Mesodermal cell (in vitro differentiated cells): ENCODE data around the gene LUC7L2.
"Not testable (repeated sequence)": the region's sequence is repeated elsewhere in the genome, so short reads cannot be mapped to it uniquely, and the experiment has no call there.

Source experiments
- H3K27ac ChIP-seq: 2 replicates; pipeline ENCODE4 v1.7.0; 2013; ENCODE audit warnings: mild to moderate bottlenecking, low read depth, low read length, moderate library complexity; ENCODE audit not compliant: severe bottlenecking
- H3K36me3 ChIP-seq: 2 replicates; pipeline ENCODE4 v1.7.1; 2013; ENCODE audit warnings: mild to moderate bottlenecking, low read length, moderate library complexity; ENCODE audit not compliant: control insufficient read depth, insufficient read depth
- H3K4me1 ChIP-seq: one replicate; pipeline ENCODE4 v1.7.1; 2013; ENCODE audit warnings: mild to moderate bottlenecking, low read length; ENCODE audit not compliant: insufficient read depth, control insufficient read depth, poor library complexity, severe bottlenecking
- H3K4me3 ChIP-seq: 2 replicates; pipeline ENCODE4 v1.7.0; 2013; ENCODE audit warnings: low read length, control low read depth, mild to moderate bottlenecking; ENCODE audit not compliant: insufficient read depth, poor library complexity, severe bottlenecking; ENCODE audit errors: extremely low read depth
- H3K9me3 ChIP-seq: 2 replicates; pipeline ENCODE4 v1.7.1; 2013; ENCODE audit warnings: mild to moderate bottlenecking, low read length, moderate library complexity; ENCODE audit not compliant: control insufficient read depth
- WGBS, 2 experiments: methylation state at CpG; one replicate each; pipeline ENCODE4 v1.1.5; 2013; ENCODE audit warnings: missing lambda C conversion rate in 2 of 2; ENCODE audit not compliant: insufficient coverage in 2 of 2; 5-methylcytosine and 5-hydroxymethylcytosine counted together

The LUC7L2 gene

DNA sequence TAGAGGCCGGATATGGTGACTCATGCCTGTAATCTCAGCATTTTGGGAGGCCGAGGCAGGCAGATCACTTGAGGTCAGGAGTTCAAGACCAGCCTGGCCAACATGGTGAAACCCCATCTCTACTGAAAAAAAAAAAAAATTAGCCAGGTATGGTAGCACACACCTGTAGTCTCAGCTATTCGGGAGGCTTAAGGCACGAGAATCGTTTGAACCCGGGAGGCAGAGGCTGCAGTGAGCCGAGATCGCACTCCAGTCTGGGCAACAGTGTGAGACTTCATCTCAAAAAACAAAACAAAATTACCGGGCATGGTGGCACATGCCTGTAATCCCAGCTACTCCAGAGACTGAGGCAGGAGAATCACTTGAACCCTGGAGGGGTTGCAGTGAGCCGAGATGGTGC, 66.0 kb downstream of the LUC7L2 start:
- H3K4me3 ChIP-seq, H3K4me1 ChIP-seq, H3K27ac ChIP-seq, H3K9me3 ChIP-seq: not testable (repeated sequence)
- WGBS, 2 experiments: 90 to 99% methylated on average over 6 to 8 of the region's 10 CpGs
- peaks cover 54% of the 10 kb centered on the region for H3K36me3 ChIP-seq

DNA sequence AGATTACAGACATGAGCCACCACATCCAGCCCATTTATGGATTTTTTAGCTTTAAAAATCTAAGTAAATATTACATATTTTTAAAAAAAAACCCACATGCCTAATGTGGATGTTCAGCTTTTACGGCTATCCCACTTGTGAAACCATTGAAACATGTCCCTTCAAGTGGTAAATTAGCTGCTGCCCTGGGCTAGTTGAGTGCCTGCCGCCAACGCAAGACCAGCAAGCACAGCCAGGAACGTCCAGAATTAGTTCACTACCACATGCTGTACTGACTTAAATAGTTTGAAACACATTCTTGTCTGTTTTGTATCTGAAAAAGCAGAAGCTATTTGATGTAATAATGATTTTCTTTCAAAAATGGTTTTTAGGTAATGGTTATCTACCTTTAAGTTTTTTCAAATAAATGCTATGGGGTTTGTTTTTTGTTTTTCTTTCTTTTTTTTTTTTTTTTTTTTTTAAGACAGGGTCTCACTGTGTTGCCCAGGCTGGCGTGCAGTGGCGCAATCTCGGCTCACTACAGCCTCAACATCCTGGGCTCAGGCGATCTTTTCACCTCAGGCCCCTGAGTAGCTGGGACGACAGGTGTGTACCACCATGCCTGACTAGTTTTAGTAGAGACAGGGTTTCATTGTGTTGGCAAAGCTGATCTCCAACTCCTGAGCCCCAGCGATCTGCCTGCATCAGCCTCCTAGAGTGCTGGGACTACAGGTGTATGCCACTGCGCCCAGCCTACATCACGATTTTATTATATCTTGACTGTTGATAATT, 66.7 kb downstream of the LUC7L2 start:
- H3K9me3 ChIP-seq: no peaks in the 10 kb centered on the region
- H3K4me1 ChIP-seq: peaks cover 5% of the 10 kb centered on the region
- H3K36me3 ChIP-seq: peaks cover 50% of the 10 kb centered on the region
- H3K27ac ChIP-seq: no peak overlapping the region
- WGBS, 2 experiments: 95 to 96% methylated on average over 7 to 8 of the region's 12 CpGs
- no peak overlapping the region for H3K4me3 ChIP-seq

DNA sequence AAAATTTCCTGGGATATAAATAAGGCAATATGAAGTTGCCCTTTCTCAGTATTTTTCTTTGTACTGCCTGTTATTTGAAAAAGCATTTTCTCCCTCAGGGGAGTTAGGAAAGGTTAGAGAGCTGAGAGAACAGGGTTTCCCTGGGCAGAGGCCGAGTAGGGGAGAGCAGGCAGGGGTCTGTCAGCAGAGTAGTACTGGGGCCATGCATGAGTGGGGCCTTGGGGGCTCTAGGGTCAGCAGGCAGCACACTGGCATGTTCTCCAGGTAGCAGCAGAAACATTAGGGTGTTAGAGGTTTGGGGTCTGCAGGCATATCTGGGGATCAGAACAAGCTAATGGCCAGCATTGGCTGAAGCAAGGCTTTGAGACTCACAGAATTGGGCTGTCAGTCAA, 67.3 kb downstream of the LUC7L2 start:
- Histone ChIP-seq H3K4me3 (no peak overlapping the region), H3K36me3 (peaks cover 45% of the 10 kb centered on the region), H3K4me1 (peaks cover 6% of the 10 kb centered on the region), H3K27ac (no peak overlapping the region), H3K9me3 (no peaks in the 10 kb centered on the region)
- 88 to 100% methylated on average over 1 of the region's 1 CpG for whole genome bisulfite sequencing, 2 experiments

DNA sequence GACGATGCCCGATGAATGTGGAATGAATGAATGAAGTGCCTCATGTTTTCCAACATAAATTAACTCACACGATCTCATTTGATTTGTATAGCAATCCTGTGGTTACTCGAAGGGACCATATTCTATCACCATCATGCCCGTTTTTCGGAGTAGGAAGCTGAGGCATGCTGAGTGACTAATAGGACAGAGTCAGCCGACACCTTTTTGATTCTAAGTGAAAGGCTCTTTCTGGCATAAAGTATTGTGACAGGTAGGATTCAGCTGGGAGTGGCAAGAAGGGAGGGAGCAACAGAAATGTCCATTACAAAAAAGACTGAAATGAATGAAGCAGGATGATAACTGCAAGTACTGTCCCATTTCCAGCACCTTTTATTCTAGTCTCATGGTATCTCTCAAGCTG, 68.1 kb downstream of the LUC7L2 start:
- Histone ChIP-seq H3K27ac (no peak overlapping the region), H3K36me3 (peaks cover 37% of the 10 kb centered on the region), H3K9me3 (no peaks in the 10 kb centered on the region), H3K4me1 (peaks cover 6% of the 10 kb centered on the region), H3K4me3 (no peak overlapping the region)
- 98 to 100% methylated on average over 3 to 7 of the region's 7 CpGs for WGBS, 2 experiments

DNA sequence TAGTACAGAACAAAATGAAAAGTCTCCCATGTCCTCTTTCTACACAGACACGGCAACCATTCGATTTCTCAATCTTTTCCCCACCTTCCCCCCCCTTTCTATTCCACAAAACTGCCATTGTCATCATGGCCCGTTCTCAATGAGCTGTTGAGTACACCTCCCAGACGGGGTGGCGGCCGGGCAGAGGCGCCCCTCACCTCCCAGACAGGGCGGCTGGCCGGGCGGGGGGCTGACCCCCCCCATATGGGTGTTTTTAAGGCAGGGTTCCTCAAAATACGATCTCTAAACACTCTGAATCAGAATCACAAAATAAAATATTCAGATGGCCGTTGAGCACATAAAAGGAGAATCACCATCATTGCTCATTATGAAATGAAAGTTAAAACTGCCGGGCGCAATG, 70.0 kb downstream of the LUC7L2 start:
- not testable (repeated sequence) for H3K27ac ChIP-seq, H3K4me3 ChIP-seq, H3K9me3 ChIP-seq
- WGBS, 2 experiments: 90 to 96% methylated on average over 2 to 8 of the region's 14 CpGs
- peaks cover 11% of the 10 kb centered on the region for H3K4me1 ChIP-seq
- H3K36me3 ChIP-seq: peaks cover 22% of the 10 kb centered on the region

DNA sequence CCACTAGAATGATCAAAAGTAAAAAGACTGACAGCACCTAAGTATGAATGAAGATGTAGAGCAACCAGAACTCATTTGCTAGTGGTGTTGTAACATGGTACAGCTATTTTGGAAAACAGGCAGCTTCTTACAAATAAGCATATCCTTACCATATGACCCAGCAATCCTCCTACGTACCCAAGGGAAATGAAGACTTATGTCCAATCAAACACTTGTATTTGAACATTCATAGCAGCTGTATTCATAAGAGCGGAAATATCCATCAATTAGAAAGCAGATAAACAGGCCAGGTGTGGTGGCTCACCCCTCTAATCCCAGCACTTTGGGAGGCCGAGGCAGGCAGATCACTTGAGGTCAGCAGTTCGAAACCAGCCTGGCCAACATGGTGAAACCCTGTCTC, 70.7 kb downstream of the LUC7L2 start:
- H3K9me3 ChIP-seq: no peaks in the 10 kb centered on the region
- H3K27ac ChIP-seq: no peak overlapping the region
- 77 to 100% methylated on average over 1 to 4 of the region's 4 CpGs for WGBS, 2 experiments
- peaks cover 22% of the 10 kb centered on the region for H3K36me3 ChIP-seq
- H3K4me3 ChIP-seq: no peak overlapping the region
- H3K4me1 ChIP-seq: peaks cover 11% of the 10 kb centered on the region

DNA sequence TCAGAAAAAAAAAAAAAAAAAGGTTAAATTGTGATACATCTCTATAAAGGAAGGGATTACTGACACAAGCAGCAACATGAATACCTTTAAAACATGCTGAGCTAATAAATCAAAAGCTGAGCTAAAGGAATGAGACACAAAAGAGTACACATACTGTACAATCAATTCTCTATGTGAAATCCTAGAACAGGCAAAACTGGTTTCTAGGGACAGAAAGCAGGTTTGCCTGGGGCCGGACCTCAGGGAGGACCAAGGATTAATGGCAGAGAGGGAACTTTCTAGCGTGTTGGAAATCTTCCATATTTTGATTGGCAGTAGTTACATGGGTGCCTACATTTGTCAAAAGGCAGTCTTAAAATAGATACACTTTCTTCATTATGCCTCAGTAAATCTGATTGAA, 71.3 kb downstream of the LUC7L2 start:
- H3K36me3 ChIP-seq: peaks cover 20% of the 10 kb centered on the region
- H3K27ac ChIP-seq: peak overlapping the region; percentile 45
- H3K9me3 ChIP-seq: no peaks in the 10 kb centered on the region
- 71 to 100% methylated on average over 1 of the region's 2 CpGs for WGBS, 2 experiments
- peaks cover 11% of the 10 kb centered on the region for H3K4me1 ChIP-seq
- H3K4me3 ChIP-seq: no peak overlapping the region

DNA sequence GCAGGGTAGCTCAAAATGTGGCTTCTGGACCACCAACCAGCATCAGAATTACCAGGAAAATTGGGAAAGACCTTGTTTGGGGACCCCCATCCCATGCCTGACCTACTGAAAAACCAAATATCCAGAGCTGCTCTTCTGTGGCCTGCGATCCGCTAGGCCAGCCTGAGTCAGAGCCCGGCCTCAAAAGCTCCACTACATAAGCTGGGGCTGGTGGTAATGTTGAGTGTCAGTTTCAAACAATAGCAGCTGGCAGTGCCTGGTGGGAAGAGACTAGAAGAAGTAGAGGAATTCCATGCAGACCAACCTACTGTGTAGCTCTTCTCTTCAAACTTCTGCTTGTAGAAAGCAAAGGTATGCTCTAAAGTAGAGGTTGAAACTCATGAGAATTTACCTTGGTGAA, 71.8 kb downstream of the LUC7L2 start:
- H3K9me3 ChIP-seq: no peaks in the 10 kb centered on the region
- peak overlapping the region; percentile 45 for H3K27ac ChIP-seq
- H3K4me3 ChIP-seq: no peak overlapping the region
- H3K36me3 ChIP-seq: peaks cover 20% of the 10 kb centered on the region
- peaks cover 11% of the 10 kb centered on the region for H3K4me1 ChIP-seq
- WGBS, 2 experiments: 75 to 100% methylated on average over 2 to 3 of the region's 3 CpGs

DNA sequence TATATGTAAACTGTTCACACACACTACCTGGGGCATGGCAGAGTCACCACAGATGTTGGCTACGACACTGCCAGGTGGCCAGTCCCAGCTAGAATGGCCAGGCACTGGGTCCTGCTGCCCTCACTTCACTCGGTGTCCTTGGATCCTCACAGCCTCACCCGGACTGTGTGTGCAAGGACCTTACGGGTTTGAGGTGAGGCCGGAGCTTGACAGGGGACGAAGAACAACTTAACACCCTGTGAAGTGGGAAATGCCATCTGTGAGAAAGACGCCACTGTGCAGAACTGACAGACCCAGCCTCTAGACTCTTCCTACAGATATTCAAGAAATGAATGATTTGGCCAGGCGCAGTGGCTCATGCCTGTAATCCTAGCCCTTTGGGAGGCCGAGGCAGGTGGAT, 77.1 kb downstream of the LUC7L2 start:
- Histone ChIP-seq H3K4me3 (no peak overlapping the region), H3K9me3 (no peaks in the 10 kb centered on the region), H3K4me1 (peaks cover 5% of the 10 kb centered on the region), H3K27ac (no peak overlapping the region), H3K36me3 (peaks cover 5% of the 10 kb centered on the region)
- 94 to 99% methylated on average over 8 to 9 of the region's 9 CpGs for WGBS, 2 experiments

DNA sequence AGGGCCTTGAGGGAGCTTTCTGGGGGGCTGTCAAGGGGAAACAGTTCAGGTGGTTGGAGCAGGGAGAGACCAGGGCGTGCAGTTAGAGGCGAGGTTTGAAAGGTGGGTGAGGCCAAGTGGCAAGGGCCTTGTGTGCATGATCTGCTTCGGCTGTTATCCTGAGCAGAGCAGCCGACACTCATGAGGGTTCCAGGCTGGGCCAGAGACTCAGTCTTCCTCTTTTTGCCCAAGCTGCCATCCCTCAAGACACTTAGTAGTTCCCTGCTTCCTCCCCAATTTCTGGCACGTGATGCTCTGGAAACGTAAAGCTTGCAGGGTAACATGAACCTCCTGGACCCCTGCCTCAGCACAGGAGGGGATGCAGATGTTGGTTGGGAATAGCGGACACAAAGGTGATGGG, 79.7 kb downstream of the LUC7L2 start:
- Histone ChIP-seq H3K36me3 (peaks cover 5% of the 10 kb centered on the region), H3K27ac (no peak overlapping the region), H3K9me3 (no peaks in the 10 kb centered on the region), H3K4me3 (no peak overlapping the region), H3K4me1 (peaks cover 2% of the 10 kb centered on the region)
- WGBS, 2 experiments: 98% methylated on average over 4 to 5 of the region's 7 CpGs

DNA sequence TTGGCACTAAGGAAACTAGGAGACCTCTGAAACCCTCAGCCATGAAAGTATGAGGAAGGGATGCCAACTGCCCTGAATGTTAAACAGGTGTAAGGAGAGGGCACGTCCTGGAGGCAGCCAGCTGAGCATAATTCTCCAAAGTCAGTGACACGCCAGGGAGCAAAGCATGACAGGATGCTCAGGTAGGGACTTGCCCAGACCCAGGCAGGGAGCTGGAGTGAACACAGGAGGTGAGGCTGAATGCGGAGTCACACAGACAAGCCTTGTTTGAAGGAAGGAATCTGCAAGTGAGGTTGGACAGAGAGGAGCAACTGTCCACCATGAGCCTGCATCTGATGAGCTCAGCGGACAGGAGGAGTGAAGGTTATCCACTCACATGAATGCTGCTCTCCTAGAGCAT, 82.3 kb downstream of the LUC7L2 start:
- H3K36me3 ChIP-seq: no peaks in the 10 kb centered on the region
- no peak overlapping the region for H3K4me3 ChIP-seq
- no peaks in the 10 kb centered on the region for H3K9me3 ChIP-seq
- 91 to 94% methylated on average over 4 of the region's 4 CpGs for WGBS, 2 experiments
- H3K27ac ChIP-seq: no peak overlapping the region
- no peaks in the 10 kb centered on the region for H3K4me1 ChIP-seq
